Measurements from ENCODE around the gene KREMEN2.

The KREMEN2 gene

DNA sequence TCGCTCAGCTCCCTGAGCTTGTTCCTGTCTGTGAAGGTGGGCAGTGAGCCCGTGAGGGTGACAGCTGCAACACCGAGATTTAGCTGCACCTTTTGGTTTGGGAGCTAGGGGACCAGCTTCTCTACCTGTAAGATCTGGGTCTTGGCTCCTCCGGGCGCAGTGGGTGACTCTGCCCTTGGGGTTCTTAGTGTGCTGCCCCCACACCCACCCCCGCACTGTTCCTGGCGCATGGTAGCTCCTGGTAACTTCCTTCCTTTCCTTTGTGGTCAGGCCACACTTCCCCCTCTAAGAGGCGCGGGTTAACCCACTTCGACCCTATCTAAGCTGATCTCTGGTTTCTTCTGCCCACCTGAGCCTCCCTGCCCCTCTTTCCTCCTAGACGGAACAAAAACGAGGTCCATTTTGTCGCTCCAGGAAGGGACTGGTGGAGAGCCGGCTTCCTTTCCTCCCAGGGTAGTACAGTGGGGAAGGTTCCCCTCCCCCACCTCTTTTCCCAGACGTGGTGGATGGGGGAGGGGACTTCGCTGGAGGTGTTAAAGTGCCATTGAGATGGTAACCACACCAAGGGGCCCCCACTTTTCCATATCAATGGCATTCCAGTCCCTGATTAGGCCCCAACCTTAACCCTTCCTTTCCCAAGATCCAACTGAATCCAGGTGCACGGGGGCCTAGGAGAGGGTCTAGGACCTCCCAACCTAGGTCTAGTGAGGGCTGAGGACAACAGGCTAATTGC, 44.0 kb downstream of the KREMEN2 start:
- no peak for DNase-seq

DNA sequence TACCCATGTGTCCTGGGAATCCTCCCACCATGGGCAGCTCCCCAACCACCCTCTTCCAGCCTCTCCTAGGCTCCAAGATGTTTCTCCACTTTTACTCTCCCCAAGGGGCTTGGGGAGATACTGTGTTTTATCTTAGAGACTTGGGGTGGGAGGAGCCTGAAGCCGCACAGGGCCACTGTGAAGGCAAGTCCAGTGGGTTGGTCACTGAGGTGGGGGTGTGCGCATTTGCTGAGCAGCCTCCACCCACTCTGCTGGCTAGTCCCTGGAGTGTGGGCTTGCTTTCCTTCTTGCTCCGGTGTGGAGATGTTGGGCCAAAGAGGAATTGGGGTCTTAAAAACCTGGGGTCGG, 44.6 kb downstream of the KREMEN2 start:
- no peak for DNase-seq

DNA sequence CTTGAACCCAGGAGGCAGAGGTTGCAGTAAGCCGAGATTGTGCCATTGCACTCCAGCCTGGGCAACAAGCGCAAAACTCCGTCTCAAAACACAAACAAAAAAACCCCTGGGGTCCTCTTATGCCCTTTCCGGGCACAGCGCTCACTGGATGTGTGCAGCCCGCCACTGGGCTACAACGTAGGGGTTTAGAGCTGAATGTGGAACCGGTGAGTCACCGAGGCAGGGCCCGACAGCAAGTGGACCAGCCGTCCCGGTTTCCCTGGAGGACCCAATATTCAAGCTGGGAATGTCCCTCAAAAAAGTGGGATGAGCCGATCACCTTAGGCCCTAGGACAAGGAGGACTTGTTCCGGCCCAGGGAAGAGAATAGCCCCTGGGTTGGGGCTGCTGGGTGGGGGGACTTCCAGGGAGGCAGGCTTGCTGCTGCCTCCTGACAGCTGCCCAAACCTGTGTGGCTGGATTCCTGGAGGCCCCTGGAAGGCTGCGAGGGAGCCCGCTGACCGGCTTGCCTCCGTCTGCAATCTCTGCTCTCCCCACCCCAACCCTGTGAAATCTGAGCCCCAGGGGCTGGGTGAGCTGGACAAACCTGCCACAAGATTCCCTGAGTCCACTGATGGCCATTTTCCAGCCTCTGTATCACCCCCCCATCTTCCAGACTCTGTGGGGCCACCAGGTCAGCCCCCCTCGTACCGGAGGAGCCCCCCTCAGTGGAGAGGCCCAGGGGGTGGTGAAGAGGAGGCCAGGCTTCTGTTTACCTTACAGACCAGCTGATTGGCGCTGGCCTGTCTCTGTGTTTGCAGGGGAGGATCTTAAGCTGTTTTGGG, 45.7 kb downstream of the KREMEN2 start:
- no peak for DNase-seq

GRCh38 chr16:3010510-3010909, 46.4 kb downstream of the KREMEN2 start:
- no peak for DNase-seq

DNA sequence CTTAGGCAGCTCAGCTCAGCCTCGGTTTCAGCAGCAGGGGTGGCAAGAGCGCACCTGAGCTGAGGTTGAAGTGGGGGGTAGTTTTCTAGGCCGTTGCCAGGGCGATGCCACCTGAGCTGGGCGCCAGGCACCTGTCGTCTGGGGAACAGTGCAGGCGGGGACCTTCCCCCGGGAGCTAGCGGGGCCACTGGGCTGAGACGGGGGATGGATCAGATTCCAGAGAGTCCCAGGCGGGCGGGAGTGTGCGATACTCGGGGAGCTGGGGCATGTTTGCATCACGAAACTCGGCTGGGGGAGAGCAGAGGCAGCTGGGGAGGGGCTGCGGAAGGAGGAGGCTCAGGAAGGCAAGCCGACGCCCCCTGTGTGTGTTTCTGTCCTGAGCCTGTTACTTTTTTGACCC, 48.2 kb downstream of the KREMEN2 start:
- no peak for DNase-seq

- DNase-seq: no peak
These were observed 48.8 kb downstream of the KREMEN2 start, which contains the start of gene CLDN9 for GRCh38 chr16:3012828-3013420. Gene CLDN9 (plus strand): TSS chr16:3012923. CDS start chr16:3013363, 440 bp downstream.

DNA sequence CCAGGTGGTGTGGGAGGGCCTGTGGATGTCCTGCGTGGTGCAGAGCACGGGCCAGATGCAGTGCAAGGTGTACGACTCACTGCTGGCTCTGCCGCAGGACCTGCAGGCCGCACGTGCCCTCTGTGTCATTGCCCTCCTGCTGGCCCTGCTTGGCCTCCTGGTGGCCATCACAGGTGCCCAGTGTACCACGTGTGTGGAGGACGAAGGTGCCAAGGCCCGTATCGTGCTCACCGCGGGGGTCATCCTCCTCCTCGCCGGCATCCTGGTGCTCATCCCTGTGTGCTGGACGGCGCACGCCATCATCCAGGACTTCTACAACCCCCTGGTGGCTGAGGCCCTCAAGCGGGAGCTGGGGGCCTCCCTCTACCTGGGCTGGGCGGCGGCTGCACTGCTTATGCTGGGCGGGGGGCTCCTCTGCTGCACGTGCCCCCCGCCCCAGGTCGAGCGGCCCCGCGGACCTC, 49.4 kb downstream of the KREMEN2 start:
- DNase-seq: no peak

GRCh38 chr16:3013998-3014690, 50.1 kb downstream of the KREMEN2 start:
- no peak for DNase-seq

GRCh38 chr16:3014971-3015370, 50.9 kb downstream of the KREMEN2 start:
- DNase-seq: no peak

DNA sequence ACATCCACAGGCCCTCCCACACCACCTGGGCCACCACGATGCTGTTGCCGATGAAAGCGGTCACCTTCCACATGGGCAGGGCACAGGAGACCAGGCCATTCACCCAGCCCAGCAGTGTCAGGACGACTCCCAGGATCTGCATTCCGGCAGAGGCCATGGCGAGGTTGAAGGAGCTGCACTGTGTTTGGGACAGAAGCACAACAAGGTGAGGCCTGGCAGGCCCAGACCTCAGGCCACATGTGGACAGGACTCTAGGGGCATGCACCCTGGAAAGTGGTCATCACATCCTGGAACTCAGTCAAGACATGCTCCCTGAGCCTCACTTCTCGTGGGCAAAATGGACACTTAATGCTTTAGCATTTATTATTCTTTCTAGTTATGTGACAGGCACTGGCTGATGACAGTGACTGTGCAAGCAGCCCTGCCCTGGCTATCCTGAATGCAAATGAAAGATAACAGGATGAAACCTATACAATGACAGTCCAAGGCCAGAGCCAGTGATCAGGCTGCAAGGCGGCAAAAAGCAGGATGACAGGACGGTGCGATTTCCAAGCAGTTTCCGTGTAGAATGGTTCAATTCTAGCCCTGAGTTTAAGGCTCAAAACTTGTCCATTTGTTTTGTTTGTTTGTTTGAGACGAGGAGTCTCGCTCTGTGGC, 51.9 kb downstream of the KREMEN2 start:
- DNase-seq: no peak

- no peak for DNase-seq
These were observed 53.3 kb downstream of the KREMEN2 start for GRCh38 chr16:3017344-3017743.

All from NCI-H226 (cell line).